A673 (cell line): ENCODE measurements around the gene TBCD. TPM values are rescaled to one million over a fixed set of nuclear protein-coding genes. Genes with fewer than 3 reads are reported as not detected.

Experiments used
- BruUV-seq: library from RNA; stranded (reverse); fragments of 400-500 nt; replicated peaks from 2 replicates; lab custom pipeline; 2021; lab: Mats Ljungman, UMichigan
- CTCF ChIA-PET: fragments of 300-600 bp; sonication (Branson Sonifier 250); formaldehyde crosslinking; loops from one replicate; lab custom pipeline; 2022; ENCODE audit warnings: antibody characterized with exemption; lab: Charles Lee
- POLR2A ChIA-PET: fragments of 300-600 bp; sonication (Branson Sonifier 250); formaldehyde crosslinking; loops from one replicate; lab custom pipeline; 2022; ENCODE audit warnings: antibody characterized with exemption; ENCODE audit not compliant: low non-redundant PET; lab: Charles Lee
- DNase-seq: peaks from one replicate; pipeline ENCODE4 v3.0.0-alpha.2; 2015; ENCODE audit warnings: low spot score
- H3K27ac ChIP-seq: fragments of 200-600 bp; sonication (generic); 2 replicates; pipeline ENCODE4 v1.5.1; 2016; ENCODE audit warnings: mixed run types, low read depth, mild to moderate bottlenecking, mixed read lengths, antibody characterized with exemption, low read length; ENCODE audit not compliant: poor library complexity, severe bottlenecking
- H3K27me3 ChIP-seq: fragments of 200-600 bp; sonication (generic); replicated peaks from 2 replicates; pipeline ENCODE4 v1.6.1; 2017; ENCODE audit warnings: mixed run types, low read depth, mild to moderate bottlenecking, mixed read lengths, antibody characterized with exemption, low read length; ENCODE audit not compliant: insufficient read depth, poor library complexity
- H3K36me3 ChIP-seq: fragments of 200-600 bp; sonication (generic); 2 replicates; pipeline ENCODE4 v1.6.1; 2016; ENCODE audit warnings: mixed run types, mild to moderate bottlenecking, mixed read lengths, antibody characterized with exemption, low read length; ENCODE audit not compliant: insufficient read depth, poor library complexity, severe bottlenecking
- H3K4me1 ChIP-seq: fragments of 200-600 bp; sonication (generic); 2 replicates; pipeline ENCODE4 v1.6.1; 2017; ENCODE audit warnings: mixed run types, mild to moderate bottlenecking, mixed read lengths, antibody characterized with exemption, low read length; ENCODE audit not compliant: insufficient read depth, poor library complexity, severe bottlenecking
- H3K4me3 ChIP-seq: fragments of 200-600 bp; sonication (generic); 2 replicates; pipeline ENCODE4 v1.5.1; 2016; ENCODE audit warnings: low read depth, mixed run types, mild to moderate bottlenecking, mixed read lengths, low read length; ENCODE audit not compliant: poor library complexity, severe bottlenecking
- H3K9me3 ChIP-seq: fragments of 200-600 bp; sonication (generic); 2 replicates; pipeline ENCODE4 v1.6.1; 2016; ENCODE audit warnings: mixed run types, low read depth, mild to moderate bottlenecking, mixed read lengths, antibody characterized with exemption, low read length; ENCODE audit not compliant: poor library complexity, severe bottlenecking
- EZH2 ChIP-seq: fragments of 200-600 bp; sonication (generic); IDR thresholded peaks from 2 replicates; pipeline ENCODE4 v1.6.1; 2017; ENCODE audit warnings: borderline replicate concordance, low read depth, mild to moderate bottlenecking, mixed read lengths, antibody characterized with exemption, low read length; ENCODE audit not compliant: poor library complexity, severe bottlenecking
- intact Hi-C: fragments of 100-400 bp; cut with micrococcal nuclease; formaldehyde crosslinking; loops from one replicate; pipeline ENCODE4 v1.10.0; 2022; ENCODE audit not compliant: unreplicated experiment
- total RNA-seq: library from RNA; stranded (reverse); gene quantifications from 2 replicates; pipeline ENCODE4 v1.2.3, GENCODE V29; 2021
- TF ChIP-seq, protein P1 (sequence below): fragments of 300-800, 200-600 bp; sonication (generic); conservative IDR thresholded peaks from 2 replicates; pipeline ENCODE4 v1.5.1; 2017; ENCODE audit warnings: low read depth, mild to moderate bottlenecking, antibody characterized with exemption, low read length, moderate library complexity, mixed read lengths

TBCD gene
- total RNA-seq, 1 experiment from 2014 or later = 113 TPM

- peaks cover 10% of the 10 kb centered on the region for H3K9me3 ChIP-seq
- H3K4me3 ChIP-seq = no peak overlapping the region
- no peaks in the 10 kb centered on the region for H3K4me1 ChIP-seq
- no peak overlapping the region for H3K27ac ChIP-seq
- H3K27me3 ChIP-seq = no peaks in the 10 kb centered on the region
- BruUV-seq = no TSS peak
- DNase-seq = no peak
- intact Hi-C loops = no loop called here
- TF ChIP-seq EZH2 = no peak
- TF ChIP-seq, protein P1, sequence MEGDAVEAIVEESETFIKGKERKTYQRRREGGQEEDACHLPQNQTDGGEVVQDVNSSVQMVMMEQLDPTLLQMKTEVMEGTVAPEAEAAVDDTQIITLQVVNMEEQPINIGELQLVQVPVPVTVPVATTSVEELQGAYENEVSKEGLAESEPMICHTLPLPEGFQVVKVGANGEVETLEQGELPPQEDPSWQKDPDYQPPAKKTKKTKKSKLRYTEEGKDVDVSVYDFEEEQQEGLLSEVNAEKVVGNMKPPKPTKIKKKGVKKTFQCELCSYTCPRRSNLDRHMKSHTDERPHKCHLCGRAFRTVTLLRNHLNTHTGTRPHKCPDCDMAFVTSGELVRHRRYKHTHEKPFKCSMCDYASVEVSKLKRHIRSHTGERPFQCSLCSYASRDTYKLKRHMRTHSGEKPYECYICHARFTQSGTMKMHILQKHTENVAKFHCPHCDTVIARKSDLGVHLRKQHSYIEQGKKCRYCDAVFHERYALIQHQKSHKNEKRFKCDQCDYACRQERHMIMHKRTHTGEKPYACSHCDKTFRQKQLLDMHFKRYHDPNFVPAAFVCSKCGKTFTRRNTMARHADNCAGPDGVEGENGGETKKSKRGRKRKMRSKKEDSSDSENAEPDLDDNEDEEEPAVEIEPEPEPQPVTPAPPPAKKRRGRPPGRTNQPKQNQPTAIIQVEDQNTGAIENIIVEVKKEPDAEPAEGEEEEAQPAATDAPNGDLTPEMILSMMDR = no peak
- ChIA-PET CTCF (no interaction called here), POLR2A (no interaction called here)
- H3K36me3 ChIP-seq = peaks cover 10% of the 10 kb centered on the region
Observed at GRCh38 chr17:82745524-82745923, 6.3 kb upstream of the TBCD start.

- DNase-seq = no peak
- no peaks in the 10 kb centered on the region for H3K9me3 ChIP-seq
- no peak overlapping the region for H3K4me3 ChIP-seq
- no TSS peak for BruUV-seq
- ChIA-PET CTCF (no interaction called here), POLR2A (no interaction called here)
- no peak for TF ChIP-seq EZH2
- TF ChIP-seq, protein P1 = no peak
- intact Hi-C loops = no loop called here
- no peaks in the 10 kb centered on the region for H3K27me3 ChIP-seq
- H3K27ac ChIP-seq = no peak overlapping the region
- H3K36me3 ChIP-seq = no peaks in the 10 kb centered on the region
- H3K4me1 ChIP-seq = peaks cover under 1% of the 10 kb centered on the region
Observed at GRCh38 chr17:82748756-82749155, 3.1 kb upstream of the TBCD start.

- ChIA-PET CTCF (no interaction called here), POLR2A (no interaction called here)
- intact Hi-C loops = no loop called here
Observed at GRCh38 chr17:82750241-82750908, 1.5 kb upstream of the TBCD start.

More at GRCh38 chr17:82750241-82750908, 1.5 kb upstream of the TBCD start:
- Histone ChIP-seq H3K36me3 (no peaks in the 10 kb centered on the region), H3K9me3 (no peaks in the 10 kb centered on the region), H3K4me1 (peaks cover 12% of the 10 kb centered on the region), H3K27me3 (no peaks in the 10 kb centered on the region), H3K27ac (no peak overlapping the region), H3K4me3 (no peak overlapping the region)
- BruUV-seq = no TSS peak
- DNase-seq = no peak
- TF ChIP-seq, protein P1 = no peak
- TF ChIP-seq EZH2 = no peak
